ENCODE results near the gene TULP1.
"Not testable (repeated sequence)": the region's sequence is repeated elsewhere in the genome, so short reads cannot be mapped to it uniquely, and the experiment has no call there.

The TULP1 gene

GRCh38 chr6:35522151-35522550, 9.5 kb upstream of the TULP1 start:
- DNase-seq (ENCODE audit: low read depth in 2 of 3, low spot score in 2 of 3) = no peak

- DNase-seq (ENCODE audit: low read depth in 2 of 3, low spot score in 2 of 3) = no peak
These were observed 8.5 kb upstream of the TULP1 start for GRCh38 chr6:35521235-35521634.

DNA sequence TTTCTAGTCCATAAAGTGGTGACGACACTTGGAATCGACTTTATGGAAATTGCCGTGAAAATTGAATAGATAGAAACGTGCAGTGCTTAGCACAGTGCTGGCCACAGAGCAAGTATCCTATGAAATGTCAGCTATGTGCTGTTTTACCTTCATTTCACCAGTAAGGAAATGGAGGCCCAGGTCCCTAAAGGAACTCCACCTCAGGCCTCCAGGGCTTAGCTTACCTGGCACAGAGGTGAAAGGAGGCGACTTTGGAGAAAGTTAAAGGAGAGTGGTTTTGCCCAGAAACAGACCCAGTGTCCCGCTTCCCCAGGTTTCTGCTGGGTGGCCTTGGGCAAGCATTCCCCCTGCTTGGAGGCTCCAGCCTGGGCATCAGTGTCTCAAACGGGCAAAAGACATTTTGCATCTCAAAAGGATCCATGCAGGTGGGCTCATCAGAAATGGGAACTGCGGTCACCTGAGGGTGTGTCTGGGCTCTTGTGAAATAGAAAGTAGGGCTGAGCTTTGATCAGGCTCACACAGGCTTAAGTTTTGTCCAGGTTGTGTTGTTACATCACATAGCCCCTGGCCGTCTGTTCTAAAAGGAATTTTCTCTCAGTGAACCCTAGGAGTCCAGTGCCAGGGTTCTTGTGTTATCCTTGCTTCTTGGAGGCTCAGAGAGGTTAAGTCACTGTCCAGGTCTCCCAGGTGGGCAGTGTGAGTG, 6.8 kb upstream of the TULP1 start:
- DNase-seq (ENCODE audit: low read depth in 2 of 3, low spot score in 2 of 3) = no peak

- DNase-seq (ENCODE audit: low read depth in 2 of 3, low spot score in 2 of 3) = no peak
These were observed 6.0 kb upstream of the TULP1 start for GRCh38 chr6:35518566-35519312.

- DNase-seq (ENCODE audit: low read depth in 2 of 3, low spot score in 2 of 3) = not testable (repeated sequence)
These were observed 5.3 kb upstream of the TULP1 start for GRCh38 chr6:35517978-35518377.

GRCh38 chr6:35516712-35517111, 4.0 kb upstream of the TULP1 start:
- no peak for DNase-seq (ENCODE audit: low read depth in 2 of 3, low spot score in 2 of 3)

GRCh38 chr6:35515939-35516338, 3.2 kb upstream of the TULP1 start:
- DNase-seq (ENCODE audit: low read depth in 2 of 3, low spot score in 2 of 3) = not testable (repeated sequence)

GRCh38 chr6:35514587-35514986, 1.9 kb upstream of the TULP1 start:
- DNase-seq (ENCODE audit: low read depth in 2 of 3, low spot score in 2 of 3) = no peak

- no peak for DNase-seq (ENCODE audit: low read depth in 2 of 3, low spot score in 2 of 3)
These were observed 690 bp downstream of the TULP1 start for GRCh38 chr6:35512006-35512405.

- no peak for DNase-seq (ENCODE audit: low read depth in 2 of 3, low spot score in 2 of 3)
These were observed 1.1 kb downstream of the TULP1 start for GRCh38 chr6:35511562-35511941.

DNA sequence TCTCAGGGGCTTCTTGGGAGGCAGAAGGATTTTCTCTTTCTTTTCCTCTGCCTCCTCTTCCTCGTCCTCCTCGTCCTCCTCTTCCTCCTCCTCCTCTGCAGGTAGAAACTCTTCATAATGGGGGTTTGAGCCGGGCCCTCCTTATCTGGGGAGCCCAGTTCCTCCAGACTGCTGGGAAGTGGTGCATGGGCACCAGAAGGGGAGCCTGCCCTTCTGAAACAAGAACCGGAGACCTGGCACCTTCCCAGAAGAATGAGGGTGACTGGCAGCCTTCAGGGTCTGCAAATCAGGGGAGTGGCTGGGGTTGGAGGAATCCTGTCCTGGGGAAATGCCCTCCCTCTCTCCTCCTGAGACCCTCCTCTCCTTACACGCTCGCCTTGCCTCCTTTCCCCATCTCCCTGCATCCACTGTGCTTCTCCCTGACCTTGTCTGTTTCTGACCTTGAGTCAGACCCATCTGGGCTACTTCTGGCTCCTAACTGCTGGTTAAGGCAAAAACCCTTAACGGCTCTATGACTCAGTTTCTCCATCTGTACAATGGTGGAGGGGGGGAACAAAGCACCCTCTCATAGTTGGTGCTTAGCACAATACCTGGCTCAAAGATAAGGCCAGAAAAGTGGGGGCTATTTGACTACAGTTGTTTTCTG, 1.7 kb downstream of the TULP1 start:
- no peak for DNase-seq (ENCODE audit: low read depth in 2 of 3, low spot score in 2 of 3)

DNA sequence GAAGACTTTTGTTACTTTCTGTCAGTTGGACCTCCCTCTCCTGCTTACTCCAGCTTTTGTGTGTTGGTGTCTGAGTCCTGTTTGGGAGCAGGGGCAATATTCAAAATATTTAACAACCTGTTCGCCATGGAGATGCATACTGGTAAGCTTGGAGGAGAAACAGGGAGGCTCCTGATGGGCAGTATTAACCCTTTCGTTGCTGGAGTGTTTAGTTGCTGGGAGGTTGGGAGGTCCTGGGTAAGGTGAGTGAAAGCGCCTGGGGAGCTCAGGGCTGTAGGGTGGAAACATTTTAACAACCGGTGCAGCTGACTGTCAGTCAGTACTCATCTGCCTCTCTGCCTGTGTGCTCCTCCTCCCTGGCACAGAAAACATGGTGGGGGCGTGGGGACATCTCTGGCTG, 4.2 kb downstream of the TULP1 start:
- DNase-seq (ENCODE audit: low read depth in 2 of 3, low spot score in 2 of 3) = no peak

DNA sequence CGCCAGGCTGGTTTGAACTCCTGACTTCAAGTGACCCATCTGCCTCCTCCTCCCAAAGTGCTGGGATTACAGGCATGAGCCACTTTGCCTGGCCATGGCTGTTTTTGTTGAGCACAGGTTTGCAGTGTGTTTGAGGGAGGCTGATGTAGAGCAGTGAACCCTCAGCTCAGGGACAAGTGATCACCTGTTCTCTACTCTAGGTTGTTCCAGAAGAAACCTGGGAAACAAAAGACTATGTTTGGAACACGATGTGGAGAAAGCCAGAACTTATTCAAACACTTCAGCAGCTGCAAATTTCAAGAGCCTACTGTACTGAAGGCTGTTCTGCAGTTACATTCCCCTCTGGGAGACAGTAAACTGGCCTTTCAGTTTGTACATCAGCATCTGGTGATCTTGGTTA, 4.7 kb downstream of the TULP1 start:
- no peak for DNase-seq (ENCODE audit: low read depth in 2 of 3, low spot score in 2 of 3)

GRCh38 chr6:35507221-35507620, 5.5 kb downstream of the TULP1 start:
- DNase-seq (ENCODE audit: low read depth in 2 of 3, low spot score in 2 of 3) = no peak

- no peak for DNase-seq (ENCODE audit: low read depth in 2 of 3, low spot score in 2 of 3)
These were observed 6.2 kb downstream of the TULP1 start for GRCh38 chr6:35506536-35506935.

GRCh38 chr6:35505999-35506412, 6.7 kb downstream of the TULP1 start:
- DNase-seq (ENCODE audit: low read depth in 2 of 3, low spot score in 2 of 3) = no peak

- DNase-seq (ENCODE audit: low read depth in 2 of 3, low spot score in 2 of 3) = no peak
These were observed 9.2 kb downstream of the TULP1 start for GRCh38 chr6:35503534-35503933.

- DNase-seq (ENCODE audit: low read depth in 2 of 3, low spot score in 2 of 3) = no peak
These were observed 10.9 kb downstream of the TULP1 start for GRCh38 chr6:35501784-35502183.

- no peak for DNase-seq (ENCODE audit: low read depth in 2 of 3, low spot score in 2 of 3)
These were observed 11.9 kb downstream of the TULP1 start for GRCh38 chr6:35500782-35501181.

- DNase-seq (ENCODE audit: low read depth in 2 of 3, low spot score in 2 of 3) = no peak
These were observed 13.3 kb downstream of the TULP1 start for GRCh38 chr6:35499372-35499771.

DNA sequence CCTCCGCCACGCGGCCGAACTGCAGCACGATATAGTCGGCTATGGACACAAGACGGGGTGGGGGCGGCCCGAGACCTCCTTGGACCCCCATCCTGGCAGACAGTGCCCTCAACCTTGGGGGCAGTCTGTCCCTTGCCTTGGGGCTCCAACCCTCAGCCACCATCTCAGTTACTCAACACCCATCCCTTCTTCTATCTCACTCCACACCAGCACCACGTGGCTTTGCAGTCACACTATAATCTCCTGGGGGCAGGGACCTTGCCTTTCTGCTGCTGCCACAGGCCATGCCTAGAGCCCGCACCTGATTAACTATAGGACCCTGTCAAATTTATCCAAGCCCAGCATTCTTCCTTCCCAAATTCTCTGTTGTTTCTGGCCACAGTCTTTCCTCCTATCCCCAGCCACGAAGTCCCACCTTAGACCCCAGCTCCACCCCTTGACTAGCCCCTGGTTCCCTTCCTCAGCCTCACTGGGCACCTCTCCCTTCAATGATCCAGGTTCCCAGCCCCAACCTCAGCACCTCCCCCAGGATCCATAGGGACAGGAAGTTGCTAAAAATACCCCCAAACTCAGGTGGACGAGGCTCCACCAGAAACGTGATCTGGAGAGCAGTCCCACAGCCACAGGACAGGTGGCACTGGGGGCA, 14.2 kb downstream of the TULP1 start:
- DNase-seq (ENCODE audit: low read depth in 2 of 3, low spot score in 2 of 3) = no peak
